Bronchial epithelial cell (primary cell): Measurements from ENCODE around the gene MKRN1. TPM values are rescaled to one million over a fixed set of nuclear protein-coding genes. Genes with fewer than 3 reads are reported as not detected.
"Not testable (repeated sequence)": the region's sequence is repeated elsewhere in the genome, so short reads cannot be mapped to it uniquely, and the experiment has no call there.

ENCODE experiments used
- DNase-seq: peaks from one replicate; pipeline ENCODE4 v3.0.0-alpha.2; 2010; ENCODE audit warnings: low read depth
- FAIRE-seq: peaks from 2 replicates; lab custom pipeline; 2011; peaks lifted over from hg19 to GRCh38; lab: Jason Lieb, UNC
- H3K27me3 ChIP-seq: 2 replicates; pipeline ENCODE4 v1.5.1; 2011; ENCODE audit warnings: low read length; ENCODE audit not compliant: control insufficient read depth, insufficient read depth
- H3K36me3 ChIP-seq: 2 replicates; pipeline ENCODE4 v1.5.1; 2011; ENCODE audit warnings: low read length; ENCODE audit not compliant: control insufficient read depth, insufficient read depth
- H3K4me3 ChIP-seq: 2 replicates; pipeline ENCODE4 v1.5.1; 2011; ENCODE audit warnings: mild to moderate bottlenecking, low read depth, low read length, control low read depth
- CTCF ChIP-seq: IDR thresholded peaks from 2 replicates; pipeline ENCODE4 v1.5.1; 2011; ENCODE audit warnings: mild to moderate bottlenecking, moderate library complexity, low read length, control low read depth, inconsistent platforms; ENCODE audit not compliant: insufficient read depth, severe bottlenecking
- total RNA-seq: library from RNA; depleted of rRNA; stranded (reverse); fragments of >200 nt; gene quantifications from 2 replicates; pipeline ENCODE4 v1.2.1, GENCODE V29; 2014

MKRN1 gene
- total RNA-seq, 1 donor from 2014 or later = 99.5 TPM

GRCh38 chr7:140458201-140458600 is 21.1 kb downstream of the MKRN1 start:
- H3K36me3 ChIP-seq = peaks cover 17% of the 10 kb centered on the region
- FAIRE-seq (no peak), DNase-seq (no peak)
- H3K27me3 ChIP-seq = no peaks in the 10 kb centered on the region
- TF ChIP-seq CTCF = no peak
- H3K4me3 ChIP-seq = no peak overlapping the region

DNA sequence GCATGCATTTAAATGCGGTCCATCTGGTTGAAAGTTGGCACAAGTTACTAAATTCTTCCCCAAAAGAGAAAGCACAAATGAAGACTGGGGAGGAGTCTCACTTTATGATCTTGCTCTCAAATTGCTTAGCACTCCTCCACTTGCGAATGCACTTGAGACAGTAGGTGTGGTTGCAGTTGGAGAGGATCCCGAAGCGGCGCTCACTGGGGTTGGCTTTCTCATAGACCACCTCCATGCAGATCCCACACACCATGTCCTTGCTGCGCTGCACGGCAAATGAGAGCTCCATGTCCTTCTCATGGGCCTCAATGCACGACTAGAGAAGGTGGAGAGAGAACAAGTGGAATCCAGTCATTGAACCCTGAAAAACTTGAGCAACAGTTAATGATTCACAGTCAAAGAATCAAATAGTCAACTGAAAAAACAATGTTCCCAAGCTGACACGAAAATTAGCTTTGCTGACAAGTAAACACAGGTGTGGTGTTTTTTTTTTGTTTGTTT is 22.7 kb downstream of the MKRN1 start:
- FAIRE-seq = no peak
- Histone ChIP-seq H3K36me3 (peaks cover 17% of the 10 kb centered on the region), H3K4me3 (no peak overlapping the region), H3K27me3 (no peaks in the 10 kb centered on the region)
- DNase-seq = peak; percentile 36
- TF ChIP-seq CTCF = no peak

DNA sequence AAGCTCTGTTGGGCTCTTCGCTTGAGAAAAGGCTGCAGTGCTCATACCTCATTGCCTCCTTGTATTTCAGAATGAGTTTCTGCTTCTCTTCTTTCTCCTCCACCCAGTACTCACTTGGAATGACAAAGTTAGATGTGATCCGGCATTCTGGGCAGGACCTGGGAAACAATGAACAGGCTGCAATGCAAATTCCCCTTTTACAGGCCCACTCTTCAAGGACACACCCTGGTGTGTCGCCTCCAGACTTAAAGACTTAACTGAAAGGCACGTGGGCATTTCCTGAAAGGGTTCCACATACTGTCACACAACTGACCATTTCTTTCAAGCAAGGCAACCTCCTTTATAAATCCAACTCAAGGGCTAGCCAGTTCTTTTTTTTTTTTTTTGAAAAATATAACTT is 23.6 kb downstream of the MKRN1 start:
- Histone ChIP-seq H3K36me3 (peaks cover 17% of the 10 kb centered on the region), H3K27me3 (no peaks in the 10 kb centered on the region), H3K4me3 (no peak overlapping the region)
- no peak for TF ChIP-seq CTCF
- FAIRE-seq (no peak), DNase-seq (no peak)

- FAIRE-seq = peak; percentile 13
- Histone ChIP-seq H3K4me3 (no peak overlapping the region), H3K27me3 (no peaks in the 10 kb centered on the region), H3K36me3 (peaks cover 17% of the 10 kb centered on the region)
- DNase-seq = no peak
- no peak for TF ChIP-seq CTCF
These were observed 24.7 kb downstream of the MKRN1 start for GRCh38 chr7:140454657-140455015.

DNA sequence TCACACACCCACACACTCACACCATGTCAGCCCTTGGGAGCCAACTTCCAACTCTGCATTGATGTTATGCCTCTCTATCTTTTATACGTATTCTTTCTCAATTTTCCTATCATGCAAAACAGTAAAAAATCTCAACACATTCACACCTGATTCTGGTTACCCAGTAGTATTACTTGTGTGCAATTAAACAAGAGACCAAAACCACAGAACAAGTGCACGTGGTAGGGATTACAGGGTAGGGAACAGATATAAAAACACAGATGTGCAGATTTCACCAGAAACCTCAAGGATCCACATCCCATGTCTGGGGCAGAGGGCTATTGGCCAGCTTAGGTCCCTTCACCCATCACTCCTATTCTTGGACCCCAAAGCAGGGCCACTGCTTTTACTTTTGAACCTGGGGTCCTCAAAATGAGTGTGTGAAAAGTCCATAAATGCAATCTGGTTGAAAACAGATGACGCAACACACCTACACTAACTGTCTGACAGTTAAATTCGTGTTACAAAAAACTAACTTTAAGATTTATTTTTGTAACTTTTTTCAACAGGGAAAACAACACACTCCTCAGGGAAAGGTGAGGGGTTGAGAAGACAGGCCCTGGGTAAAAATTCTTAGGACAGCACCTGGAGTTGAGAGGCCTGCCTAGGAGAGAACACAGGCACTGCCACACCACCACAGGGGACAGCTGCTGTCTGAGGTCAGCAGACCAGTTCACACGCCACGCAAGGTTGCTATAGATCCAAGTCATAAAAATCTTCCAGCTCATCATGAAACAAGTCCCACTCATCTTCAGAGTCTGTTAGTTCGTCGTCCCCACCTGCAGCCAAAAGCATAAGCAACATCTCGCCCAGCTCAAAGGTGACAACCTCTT is 25.3 kb downstream of the MKRN1 start:
- not testable (repeated sequence) for H3K27me3 ChIP-seq, DNase-seq, H3K4me3 ChIP-seq, FAIRE-seq
- peaks cover 17% of the 10 kb centered on the region for H3K36me3 ChIP-seq

- no peak for TF ChIP-seq CTCF
- H3K36me3 ChIP-seq = peaks cover 15% of the 10 kb centered on the region
- FAIRE-seq (no peak), DNase-seq (no peak)
- no peaks in the 10 kb centered on the region for H3K27me3 ChIP-seq
- H3K4me3 ChIP-seq = no peak overlapping the region
These were observed 26.0 kb downstream of the MKRN1 start for GRCh38 chr7:140453273-140453672.
